Ishikawa (cell line): ENCODE measurements around the gene LTF.
A peak's percentile ranks its signal among the peaks of the same experiment; 100 is the strongest.

Experiments
- EGR1 ChIP-seq: IDR thresholded peaks from 2 replicates; pipeline ENCODE4 v1.6.1; 2012
- EP300 ChIP-seq: IDR thresholded peaks from 2 replicates; pipeline ENCODE4 v1.6.1; 2012; ENCODE audit warnings: borderline replicate concordance
- FOXM1 ChIP-seq: IDR thresholded peaks from 2 replicates; pipeline ENCODE4 v1.6.1; 2012; ENCODE audit warnings: low read depth, borderline replicate concordance
- NFIC ChIP-seq: IDR thresholded peaks from 2 replicates; pipeline ENCODE4 v1.6.1; 2012
- TAF1 ChIP-seq: IDR thresholded peaks from 2 replicates; pipeline ENCODE4 v1.6.1; 2012; ENCODE audit warnings: low read depth, mild to moderate bottlenecking
- TEAD4 ChIP-seq: IDR thresholded peaks from 2 replicates; pipeline ENCODE4 v1.6.1; 2012
- YY1 ChIP-seq: IDR thresholded peaks from 2 replicates; pipeline ENCODE4 v1.6.1; 2012; ENCODE audit warnings: low read depth
- ZBTB7A ChIP-seq: IDR thresholded peaks from 2 replicates; pipeline ENCODE4 v1.6.1; 2012; ENCODE audit warnings: low read depth
- TF ChIP-seq, protein P1 (sequence below): IDR thresholded peaks from 2 replicates; pipeline ENCODE4 v1.6.1; 2012; ENCODE audit warnings: low read depth, mild to moderate bottlenecking
- TF ChIP-seq, protein P2 (sequence below): IDR thresholded peaks from 2 replicates; pipeline ENCODE4 v1.6.1; 2012
- TF ChIP-seq, protein P3 (sequence below): IDR thresholded peaks from 2 replicates; pipeline ENCODE4 v1.6.1; 2012

DNA sequence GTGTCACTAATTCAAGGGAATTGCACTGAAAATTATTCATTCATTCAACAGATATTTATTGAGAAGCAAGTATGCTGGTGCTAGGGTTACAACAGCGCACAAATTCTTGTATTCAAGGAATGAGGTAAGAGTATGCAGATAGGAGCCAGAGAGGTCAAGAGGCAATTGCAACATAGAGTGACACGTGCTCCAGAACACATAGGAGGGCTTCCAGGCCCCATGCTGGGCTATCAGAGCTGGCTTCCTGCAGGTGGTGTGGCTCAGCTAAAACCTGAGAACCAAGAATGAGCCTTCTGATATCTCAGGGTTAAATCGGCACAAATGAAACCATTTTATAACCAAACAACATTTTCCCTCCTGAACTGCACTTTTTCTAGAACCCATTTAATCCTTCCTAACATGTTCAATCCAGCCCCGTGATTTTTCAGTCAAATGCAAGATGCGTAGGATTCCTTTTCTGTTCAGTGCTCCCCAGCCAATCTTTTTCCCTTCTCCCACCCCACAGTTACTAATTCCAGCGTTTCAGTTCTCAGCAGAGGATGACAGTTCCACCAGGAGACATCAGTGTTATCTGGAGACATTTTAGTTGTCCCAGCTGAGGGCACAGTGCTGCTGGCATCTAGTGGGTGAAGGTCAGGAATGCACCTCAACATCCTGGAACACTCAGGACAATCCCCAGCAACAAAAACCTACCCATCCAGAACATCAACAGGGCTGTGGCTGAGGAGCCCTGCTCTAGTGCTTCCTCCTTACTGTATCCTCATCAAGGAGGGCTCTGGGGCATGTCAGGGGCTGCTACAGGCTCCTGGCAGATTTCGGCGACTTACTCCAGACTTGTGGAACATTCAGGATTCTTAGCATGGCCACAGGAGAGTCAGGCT lies 70.9 kb downstream of the LTF start:
- no peak for TF ChIP-seq ZBTB7A
- TF ChIP-seq, protein P1, sequence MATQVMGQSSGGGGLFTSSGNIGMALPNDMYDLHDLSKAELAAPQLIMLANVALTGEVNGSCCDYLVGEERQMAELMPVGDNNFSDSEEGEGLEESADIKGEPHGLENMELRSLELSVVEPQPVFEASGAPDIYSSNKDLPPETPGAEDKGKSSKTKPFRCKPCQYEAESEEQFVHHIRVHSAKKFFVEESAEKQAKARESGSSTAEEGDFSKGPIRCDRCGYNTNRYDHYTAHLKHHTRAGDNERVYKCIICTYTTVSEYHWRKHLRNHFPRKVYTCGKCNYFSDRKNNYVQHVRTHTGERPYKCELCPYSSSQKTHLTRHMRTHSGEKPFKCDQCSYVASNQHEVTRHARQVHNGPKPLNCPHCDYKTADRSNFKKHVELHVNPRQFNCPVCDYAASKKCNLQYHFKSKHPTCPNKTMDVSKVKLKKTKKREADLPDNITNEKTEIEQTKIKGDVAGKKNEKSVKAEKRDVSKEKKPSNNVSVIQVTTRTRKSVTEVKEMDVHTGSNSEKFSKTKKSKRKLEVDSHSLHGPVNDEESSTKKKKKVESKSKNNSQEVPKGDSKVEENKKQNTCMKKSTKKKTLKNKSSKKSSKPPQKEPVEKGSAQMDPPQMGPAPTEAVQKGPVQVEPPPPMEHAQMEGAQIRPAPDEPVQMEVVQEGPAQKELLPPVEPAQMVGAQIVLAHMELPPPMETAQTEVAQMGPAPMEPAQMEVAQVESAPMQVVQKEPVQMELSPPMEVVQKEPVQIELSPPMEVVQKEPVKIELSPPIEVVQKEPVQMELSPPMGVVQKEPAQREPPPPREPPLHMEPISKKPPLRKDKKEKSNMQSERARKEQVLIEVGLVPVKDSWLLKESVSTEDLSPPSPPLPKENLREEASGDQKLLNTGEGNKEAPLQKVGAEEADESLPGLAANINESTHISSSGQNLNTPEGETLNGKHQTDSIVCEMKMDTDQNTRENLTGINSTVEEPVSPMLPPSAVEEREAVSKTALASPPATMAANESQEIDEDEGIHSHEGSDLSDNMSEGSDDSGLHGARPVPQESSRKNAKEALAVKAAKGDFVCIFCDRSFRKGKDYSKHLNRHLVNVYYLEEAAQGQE = no peak
- TF ChIP-seq, protein P2, sequence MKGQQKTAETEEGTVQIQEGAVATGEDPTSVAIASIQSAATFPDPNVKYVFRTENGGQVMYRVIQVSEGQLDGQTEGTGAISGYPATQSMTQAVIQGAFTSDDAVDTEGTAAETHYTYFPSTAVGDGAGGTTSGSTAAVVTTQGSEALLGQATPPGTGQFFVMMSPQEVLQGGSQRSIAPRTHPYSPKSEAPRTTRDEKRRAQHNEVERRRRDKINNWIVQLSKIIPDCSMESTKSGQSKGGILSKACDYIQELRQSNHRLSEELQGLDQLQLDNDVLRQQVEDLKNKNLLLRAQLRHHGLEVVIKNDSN = peak; percentile 59
- TF ChIP-seq EGR1 = no peak
- TF ChIP-seq FOXM1 = no peak
- TF ChIP-seq EP300 = no peak
- no peak for TF ChIP-seq TAF1
- TF ChIP-seq YY1 = no peak
- TF ChIP-seq, protein P3, sequence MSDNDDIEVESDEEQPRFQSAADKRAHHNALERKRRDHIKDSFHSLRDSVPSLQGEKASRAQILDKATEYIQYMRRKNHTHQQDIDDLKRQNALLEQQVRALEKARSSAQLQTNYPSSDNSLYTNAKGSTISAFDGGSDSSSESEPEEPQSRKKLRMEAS = no peak
- TF ChIP-seq TEAD4 = no peak
- no peak for TF ChIP-seq NFIC
